ENCODE measurements around the gene SLC30A5. TPM values are rescaled to one million over a fixed set of nuclear protein-coding genes. Genes with fewer than 3 reads are reported as not detected.

The SLC30A5 gene
- total and polyA plus RNA-seq, 2 donors (not counting 3 experiments of a cell fraction or from before 2014, with no cell fraction given): 33.0 to 37.0 TPM

GRCh38 chr5:69148981-69149675 is 55.3 kb downstream of the SLC30A5 start:
- no peak for FAIRE-seq
- no peaks in the 10 kb centered on the region for H3K4me1 ChIP-seq (ENCODE audit: control insufficient read depth, extremely low read depth, insufficient read depth, low read length)
- ChIA-PET POLR2A (no interaction called here), CTCF (no interaction called here)
- no peak overlapping the region for H2AFZ ChIP-seq (ENCODE audit: low read depth, low read length)
- H3K4me3 ChIP-seq (replicated peaks in 1 of 3; ENCODE audit: insufficient read depth in 1 of 3, low read depth in 1 of 3, low read length in 3 of 3): no peak overlapping the region
- H3K27me3 ChIP-seq (ENCODE audit: control insufficient read depth in 2 of 2, insufficient read depth in 2 of 2, low read length in 2 of 2): no peaks in the 10 kb centered on the region
- dilution Hi-C loops (cut with MboI; ENCODE audit: extremely low pct_ligation_motif_present, low sequenced_read_pairs) (no loop called here), intact Hi-C loops (cut with micrococcal nuclease) (no loop called here)
- no peak for DNase-seq (ENCODE audit: low read depth, low spot score)
- no peaks in the 10 kb centered on the region for H3K9me3 ChIP-seq (replicated peaks; ENCODE audit: control insufficient read depth, insufficient read depth, low read length)
- no peak overlapping the region for H3K27ac ChIP-seq (ENCODE audit: insufficient read depth, low read depth, low read length)
- H3K36me3 ChIP-seq (ENCODE audit: control insufficient read depth in 2 of 2, extremely low read depth in 1 of 2, insufficient read depth in 2 of 2, low read length in 2 of 2): no peaks in the 10 kb centered on the region
- no peak for TF ChIP-seq EZH2 (IDR thresholded peaks at IDR 0.05; ENCODE audit: borderline replicate concordance, low read depth, low read length, severe bottlenecking)
- TF ChIP-seq MAX (IDR thresholded peaks at IDR 0.05; ENCODE audit: insufficient read depth, insufficient read length): no peak
- TF ChIP-seq POLR2AphosphoS5 (IDR thresholded peaks at IDR 0.05; ENCODE audit: insufficient read depth, low read depth, low read length): no peak
- no peak for TF ChIP-seq JUN (IDR thresholded peaks at IDR 0.05; ENCODE audit: borderline replicate concordance, insufficient read depth, insufficient read length, low read depth)
- no peak for TF ChIP-seq CTCF (IDR thresholded peaks at IDR 0.05; ENCODE audit: extremely low read depth in 1 of 2, insufficient read depth in 1 of 2, low read depth in 1 of 2, low read length in 2 of 2)
- no peak for TF ChIP-seq POLR2A (IDR thresholded peaks at IDR 0.05; ENCODE audit: low read depth, low read length)
- TF ChIP-seq GATA2 (IDR thresholded peaks at IDR 0.05; ENCODE audit: insufficient read depth, insufficient read length, low read depth, low read length): no peak
- no peak for TF ChIP-seq MYC (IDR thresholded peaks at IDR 0.05; ENCODE audit: low read depth, low read length)
- TF ChIP-seq FOS (IDR thresholded peaks at IDR 0.05; ENCODE audit: borderline replicate concordance, insufficient read depth, low read length): no peak
- H3K4me2 ChIP-seq (ENCODE audit: insufficient read depth, low read length): no peak overlapping the region
- no peaks in the 10 kb centered on the region for H3K9me1 ChIP-seq (replicated peaks; ENCODE audit: control insufficient read depth, extremely low read depth, insufficient read depth, low read length)
- H3K9ac ChIP-seq (replicated peaks; ENCODE audit: extremely low read depth, insufficient read depth, low read length): no peak overlapping the region
- H3K79me2 ChIP-seq (ENCODE audit: control insufficient read depth, insufficient read depth, low read length): no peaks in the 10 kb centered on the region
- no TSS peak for BruUV-seq (replicated peaks)
- no peaks in the 10 kb centered on the region for H4K20me1 ChIP-seq (replicated peaks; ENCODE audit: control insufficient read depth, extremely low read depth, insufficient read depth, low read length)

All from endothelial cell of umbilical vein (primary cell).